ENCODE measurements around the gene WFIKKN2.
"Not testable (repeated sequence)": the region's sequence is repeated elsewhere in the genome, so short reads cannot be mapped to it uniquely, and the experiment has no call there.

The WFIKKN2 gene, protein sequence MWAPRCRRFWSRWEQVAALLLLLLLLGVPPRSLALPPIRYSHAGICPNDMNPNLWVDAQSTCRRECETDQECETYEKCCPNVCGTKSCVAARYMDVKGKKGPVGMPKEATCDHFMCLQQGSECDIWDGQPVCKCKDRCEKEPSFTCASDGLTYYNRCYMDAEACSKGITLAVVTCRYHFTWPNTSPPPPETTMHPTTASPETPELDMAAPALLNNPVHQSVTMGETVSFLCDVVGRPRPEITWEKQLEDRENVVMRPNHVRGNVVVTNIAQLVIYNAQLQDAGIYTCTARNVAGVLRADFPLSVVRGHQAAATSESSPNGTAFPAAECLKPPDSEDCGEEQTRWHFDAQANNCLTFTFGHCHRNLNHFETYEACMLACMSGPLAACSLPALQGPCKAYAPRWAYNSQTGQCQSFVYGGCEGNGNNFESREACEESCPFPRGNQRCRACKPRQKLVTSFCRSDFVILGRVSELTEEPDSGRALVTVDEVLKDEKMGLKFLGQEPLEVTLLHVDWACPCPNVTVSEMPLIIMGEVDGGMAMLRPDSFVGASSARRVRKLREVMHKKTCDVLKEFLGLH

DNA sequence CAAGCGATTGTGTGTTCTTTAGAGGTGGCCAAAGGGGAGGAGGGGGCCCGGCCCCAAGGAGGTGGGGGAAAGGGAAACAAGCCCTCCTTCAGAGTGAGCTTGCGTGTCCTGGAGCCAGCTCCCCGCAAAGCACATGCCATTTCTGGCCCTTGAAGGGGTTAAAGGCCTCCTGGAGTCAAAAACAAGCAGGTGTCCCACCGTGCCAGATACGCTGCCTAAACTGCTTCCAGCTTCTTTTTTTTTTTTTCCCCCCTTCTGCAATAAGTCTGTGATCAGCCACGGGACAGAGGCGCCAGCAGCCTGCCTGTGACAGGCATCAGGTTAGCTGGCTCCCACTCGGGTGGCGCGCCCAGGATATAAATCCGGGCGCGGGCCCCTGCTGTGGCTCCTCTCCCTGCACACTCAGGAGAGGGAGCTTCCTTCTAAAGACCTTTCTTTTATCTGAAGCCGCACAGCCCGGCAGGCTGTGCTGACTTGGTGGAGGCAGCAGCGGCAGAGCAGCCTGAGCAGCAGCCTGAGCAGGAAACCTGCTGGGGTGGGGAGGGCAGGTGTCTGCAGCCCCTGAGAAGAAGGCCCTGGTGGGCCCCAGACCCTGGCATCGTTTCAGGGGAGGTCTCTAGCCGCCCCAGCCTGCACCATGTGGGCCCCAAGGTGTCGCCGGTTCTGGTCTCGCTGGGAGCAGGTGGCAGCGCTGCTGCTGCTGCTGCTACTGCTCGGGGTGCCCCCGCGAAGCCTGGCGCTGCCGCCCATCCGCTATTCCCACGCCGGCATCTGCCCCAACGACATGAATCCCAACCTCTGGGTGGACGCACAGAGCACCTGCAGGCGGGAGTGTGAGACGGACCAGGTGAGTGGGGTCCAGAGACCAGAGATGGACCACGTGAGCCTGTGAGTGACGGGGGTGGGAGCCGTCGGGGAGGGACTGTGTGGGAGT, at the start of gene WFIKKN2:
Gene WFIKKN2, plus strand, starts transcription at position 286 of the 934 bp plus-strand sequence. Its CDS starts 352 bp downstream, at position 638.
- no peak for DNase-seq

DNA sequence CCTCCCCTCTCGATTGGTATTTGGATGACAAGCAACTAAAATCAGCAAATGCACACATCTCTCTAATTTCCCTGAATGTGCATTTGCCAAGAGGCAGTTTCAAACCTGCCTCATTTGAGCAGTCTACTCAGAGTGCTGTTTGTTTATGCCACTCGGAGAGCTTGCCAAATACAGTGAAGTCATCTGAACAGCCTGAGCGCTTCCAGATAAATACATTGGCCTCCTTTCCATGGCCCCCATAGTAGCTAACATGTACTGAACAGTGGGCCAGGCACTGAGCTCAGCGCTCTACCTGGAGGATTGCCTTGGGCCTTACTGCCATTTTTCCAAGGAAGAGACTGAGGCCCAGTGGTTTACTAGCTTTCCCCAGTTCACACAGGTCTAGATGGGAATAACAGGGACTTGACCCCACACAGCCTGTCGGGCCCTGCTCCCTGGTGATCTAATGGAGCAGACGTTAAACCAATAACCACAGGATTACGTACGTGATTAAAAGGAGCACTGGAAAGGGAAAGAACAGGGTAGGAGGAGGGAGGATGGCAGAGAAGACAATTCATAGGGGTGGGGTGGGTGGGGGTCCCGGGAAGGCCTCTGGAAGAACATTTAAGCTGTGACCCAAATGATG, 49.3 kb upstream of the WFIKKN2 start:
- DNase-seq = no peak

DNA sequence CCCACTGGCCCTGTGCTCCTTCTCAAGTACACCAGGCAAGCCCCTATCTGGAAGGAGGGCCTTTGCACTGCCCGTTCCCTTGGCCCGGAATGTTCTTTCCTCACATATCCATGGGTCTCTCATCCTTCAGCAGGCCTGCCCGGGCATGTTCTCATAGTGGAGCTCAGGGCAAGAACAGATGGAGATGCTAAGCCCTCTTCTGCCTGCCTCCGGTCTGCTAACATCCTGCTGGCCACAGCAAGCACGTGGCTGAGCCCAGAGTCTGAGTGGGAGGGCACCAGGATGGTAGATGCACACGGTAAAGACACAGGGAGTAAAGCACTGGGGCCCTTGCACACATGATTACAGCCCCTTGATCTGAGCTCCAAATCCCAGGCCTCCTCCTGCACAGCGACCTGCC, 48.3 kb upstream of the WFIKKN2 start:
- no peak for DNase-seq

DNA sequence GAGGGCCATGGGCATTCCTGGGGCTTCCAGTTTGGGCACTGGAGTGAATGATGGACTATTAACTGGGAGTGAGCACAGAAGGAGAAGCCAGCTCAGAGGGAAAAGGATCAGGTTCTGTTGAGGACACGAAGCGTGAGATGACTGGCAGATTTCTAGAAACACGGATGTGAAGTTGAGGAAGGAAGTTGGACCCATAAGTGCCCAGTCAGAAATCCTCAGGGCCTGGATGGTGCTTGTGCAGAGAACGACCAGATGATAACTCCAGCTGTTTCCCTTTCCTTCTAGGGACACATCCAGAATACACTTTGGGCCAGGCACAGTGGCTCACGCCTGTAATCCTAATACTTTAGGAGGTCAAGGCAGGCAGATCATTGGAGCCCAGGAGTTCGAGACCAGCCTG, 44.8 kb upstream of the WFIKKN2 start:
- no peak for DNase-seq

DNA sequence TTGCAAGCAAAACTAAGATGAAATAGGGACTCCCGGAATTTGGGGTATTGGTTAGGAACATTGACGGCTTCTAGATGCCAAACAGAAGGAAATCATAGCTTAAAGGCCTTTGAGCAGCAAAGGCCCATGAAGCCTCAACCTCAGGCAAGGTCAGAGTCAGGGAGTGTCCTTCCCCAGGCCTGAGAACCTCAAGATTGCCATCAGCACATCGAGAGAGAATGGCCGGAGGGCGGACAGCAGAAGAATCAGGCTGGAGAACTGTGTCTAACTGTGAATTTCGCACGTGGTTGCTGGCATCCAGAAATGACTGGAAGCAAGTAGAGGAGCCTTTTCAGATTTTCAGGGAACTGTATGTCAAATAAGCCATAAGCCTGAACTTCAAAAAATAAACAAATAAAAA, 43.3 kb upstream of the WFIKKN2 start:
- DNase-seq = no peak

DNA sequence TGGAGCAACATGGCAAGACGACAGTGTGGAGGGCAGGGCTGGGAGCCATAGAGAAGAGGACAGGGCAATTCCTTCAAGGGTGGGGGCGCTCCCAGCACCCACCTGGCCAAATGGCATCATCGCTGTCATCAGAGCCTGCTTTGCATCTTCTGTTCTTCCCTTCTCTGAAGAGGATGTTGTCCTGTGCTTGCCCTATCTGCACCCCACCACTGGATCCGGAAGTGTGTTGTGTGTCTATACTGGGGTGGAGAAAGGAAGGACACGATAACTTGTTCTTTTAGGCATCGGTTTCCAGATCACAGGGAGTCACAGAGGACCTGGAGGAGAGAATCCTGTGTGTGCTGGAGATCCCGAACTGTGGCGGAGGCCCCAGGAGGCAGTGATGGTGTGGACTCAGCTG, 42.4 kb upstream of the WFIKKN2 start:
- DNase-seq = no peak

DNA sequence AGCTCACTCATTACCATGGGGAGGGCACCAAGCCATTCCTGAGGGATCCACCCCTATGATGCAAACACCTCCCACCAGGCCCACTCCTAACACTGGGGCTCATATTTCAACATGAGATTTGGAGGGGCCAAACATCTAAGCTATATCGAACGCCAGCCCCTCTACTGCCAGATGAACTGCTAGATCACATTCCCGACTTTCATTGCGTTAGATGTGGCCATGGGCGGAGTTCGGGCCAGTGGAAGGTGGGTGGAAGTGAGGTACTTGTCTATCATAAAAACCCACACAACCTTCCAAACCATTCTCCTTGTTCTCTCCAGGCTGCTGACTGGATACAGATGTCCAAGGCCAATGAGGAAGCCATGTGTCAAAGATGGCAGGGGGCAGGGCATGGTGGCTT, 41.0 kb upstream of the WFIKKN2 start:
- no peak for DNase-seq

DNA sequence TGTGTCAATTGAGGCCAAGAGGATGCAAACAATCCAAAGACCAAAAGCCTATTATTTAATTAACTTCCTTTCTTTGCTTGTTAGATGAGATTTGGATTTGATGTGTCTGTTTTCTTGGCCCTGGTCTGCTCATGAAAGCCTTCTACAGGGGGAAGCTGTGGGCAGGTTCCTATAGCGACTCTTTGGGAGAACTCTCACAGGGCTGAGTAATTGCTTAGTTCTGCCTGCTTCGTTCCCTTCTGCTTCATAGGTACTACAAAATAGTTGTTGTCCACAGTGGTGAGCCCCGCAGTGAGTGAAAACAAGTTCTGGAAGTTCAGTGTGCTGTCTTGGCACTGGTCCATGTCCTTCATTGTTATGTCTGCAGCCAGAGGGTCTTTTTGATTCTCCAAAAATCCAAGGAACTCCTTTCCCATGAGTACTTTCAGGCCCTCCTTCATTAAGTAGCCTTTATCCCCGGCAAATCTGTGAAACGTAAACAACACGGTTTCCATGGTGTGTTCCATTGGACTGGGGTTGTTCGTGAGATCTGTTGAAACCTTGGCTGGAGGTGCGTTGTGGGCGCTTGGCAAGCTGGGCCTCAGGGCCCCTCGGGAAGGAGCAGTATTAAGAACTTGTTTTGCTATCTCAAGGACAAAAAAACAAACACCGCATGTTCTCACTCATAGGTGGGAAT, 38.1 kb upstream of the WFIKKN2 start:
- no peak for DNase-seq

DNA sequence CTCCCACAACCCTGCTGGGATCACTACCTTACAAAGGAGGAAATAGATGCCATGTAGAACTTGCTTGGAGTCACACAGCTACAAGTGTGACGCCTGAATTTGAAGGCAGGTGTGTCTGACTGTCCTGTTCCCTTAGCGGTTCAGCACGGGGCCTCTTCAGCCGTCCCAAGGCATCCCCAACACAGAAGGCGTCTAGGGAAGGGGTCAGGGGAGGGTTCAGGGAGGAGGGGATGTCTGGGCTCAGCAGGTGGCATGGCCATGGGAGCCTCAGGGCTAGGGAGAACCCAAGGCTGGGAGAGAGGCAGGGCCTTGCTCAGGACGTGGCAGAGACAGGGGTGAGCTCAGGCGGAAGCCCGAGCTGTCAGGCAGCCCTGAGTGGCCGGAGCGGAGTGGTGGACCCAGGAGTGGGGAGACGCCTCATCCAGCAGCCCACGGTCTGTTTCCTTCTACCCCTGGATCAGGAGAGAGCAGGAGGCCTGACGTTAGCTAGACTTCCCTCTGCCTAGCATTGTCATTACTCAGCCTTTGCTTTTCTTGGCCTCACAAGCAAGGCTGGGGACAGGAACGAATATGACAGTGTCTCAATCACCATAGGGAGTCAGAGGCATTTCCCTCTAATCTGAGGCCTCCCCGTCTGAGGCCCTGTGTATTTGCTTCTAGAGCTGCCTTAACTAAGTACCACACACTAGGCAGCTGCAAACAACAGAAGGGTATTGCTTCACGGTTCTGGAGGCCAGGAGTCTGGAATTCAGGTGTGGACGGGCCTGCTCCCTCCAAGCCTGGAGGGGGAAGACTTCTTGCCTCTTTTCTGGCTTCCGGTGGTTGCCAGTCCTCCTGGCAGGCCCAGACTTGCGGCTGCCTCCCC, 36.7 kb upstream of the WFIKKN2 start:
- no peak for DNase-seq

DNA sequence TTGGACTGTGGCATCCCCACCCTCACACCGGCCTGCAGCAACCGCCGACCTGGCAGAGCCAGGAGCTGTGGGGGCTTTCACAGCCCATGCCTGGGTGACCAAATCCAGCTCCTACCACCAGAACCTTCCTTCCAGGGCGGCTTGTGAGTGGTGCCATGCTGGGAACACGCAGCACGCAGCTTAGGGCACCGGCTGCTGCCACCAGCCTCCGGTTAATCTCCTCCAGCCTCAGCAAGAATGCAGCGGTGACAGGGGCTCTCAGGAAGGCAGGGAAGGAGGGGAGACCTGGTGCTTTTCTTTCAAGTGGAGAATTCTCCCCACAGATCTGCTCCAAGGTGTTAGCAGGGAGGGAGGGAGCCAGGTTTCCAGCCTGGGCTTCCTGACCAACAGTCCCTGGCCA, 35.8 kb upstream of the WFIKKN2 start:
- no peak for DNase-seq

DNA sequence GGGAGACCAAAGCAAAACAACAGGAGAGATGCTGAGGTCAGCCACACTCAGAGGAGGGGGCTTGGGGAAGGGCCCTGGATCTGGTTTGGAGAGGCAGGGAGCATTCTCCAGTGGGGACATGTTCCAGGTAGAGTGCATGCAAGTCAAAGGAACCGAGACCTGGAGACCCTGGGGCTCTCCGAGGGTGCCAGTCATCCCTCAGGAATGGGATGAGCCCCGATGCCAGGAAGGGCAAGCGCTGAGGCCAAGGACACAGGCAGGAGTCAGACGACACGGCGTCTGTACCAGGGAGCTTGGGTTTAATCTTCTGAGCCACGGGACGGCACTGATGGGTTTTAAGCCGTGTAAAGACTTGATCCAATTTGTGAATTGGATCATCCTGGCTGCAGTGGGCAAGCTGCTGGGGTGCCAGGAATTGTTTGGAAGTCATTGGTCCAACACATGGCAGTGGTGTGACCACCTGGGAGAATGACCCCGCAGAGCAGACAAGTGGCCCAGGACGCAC, 35.1 kb upstream of the WFIKKN2 start:
- DNase-seq = no peak

DNA sequence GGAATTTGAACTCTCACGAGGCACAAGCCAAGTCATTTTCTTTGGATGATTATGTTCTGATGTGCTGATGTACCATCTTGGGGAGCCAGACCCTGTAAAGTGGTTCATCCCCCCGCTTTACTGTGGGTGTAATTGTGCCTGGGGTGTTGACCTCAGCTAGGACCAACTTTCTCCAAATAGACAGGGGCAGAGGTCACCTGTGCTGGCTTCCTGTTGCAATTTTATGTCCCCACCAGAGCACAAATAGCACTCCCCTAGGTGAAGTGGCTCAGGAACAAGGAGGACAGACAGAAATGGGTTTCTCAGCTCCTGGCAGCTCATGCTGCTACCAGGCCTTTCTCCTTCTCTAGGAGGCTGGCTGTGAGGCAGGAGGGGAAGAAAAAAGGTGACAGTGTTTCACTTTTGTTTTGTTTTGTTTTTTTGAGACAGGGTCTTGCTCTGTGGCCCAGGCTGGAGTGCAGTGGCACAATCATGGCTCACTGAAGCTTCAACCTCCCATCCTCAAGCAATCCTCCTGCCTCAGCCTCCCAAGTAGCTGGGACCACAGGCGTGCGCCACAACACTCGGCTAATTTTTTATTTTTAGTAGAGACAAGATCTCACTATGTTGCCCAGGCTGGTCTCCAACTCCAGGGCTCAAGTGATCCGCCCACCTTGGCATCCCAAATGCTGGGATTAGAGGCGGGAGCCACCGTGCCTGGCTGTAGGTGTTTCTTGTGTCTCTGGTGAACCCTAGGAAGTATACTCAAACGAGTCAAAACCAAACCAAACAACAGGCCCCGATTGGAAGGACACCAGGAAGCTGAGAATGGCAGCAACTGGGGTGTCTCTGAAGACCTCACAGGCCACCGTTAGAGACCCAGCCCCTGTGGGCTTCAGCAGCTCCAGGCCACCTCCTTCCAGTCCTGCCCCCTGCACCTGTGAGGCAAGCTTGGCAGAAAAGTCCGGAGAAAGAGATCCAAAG, 32.5 kb upstream of the WFIKKN2 start:
- no peak for DNase-seq

DNA sequence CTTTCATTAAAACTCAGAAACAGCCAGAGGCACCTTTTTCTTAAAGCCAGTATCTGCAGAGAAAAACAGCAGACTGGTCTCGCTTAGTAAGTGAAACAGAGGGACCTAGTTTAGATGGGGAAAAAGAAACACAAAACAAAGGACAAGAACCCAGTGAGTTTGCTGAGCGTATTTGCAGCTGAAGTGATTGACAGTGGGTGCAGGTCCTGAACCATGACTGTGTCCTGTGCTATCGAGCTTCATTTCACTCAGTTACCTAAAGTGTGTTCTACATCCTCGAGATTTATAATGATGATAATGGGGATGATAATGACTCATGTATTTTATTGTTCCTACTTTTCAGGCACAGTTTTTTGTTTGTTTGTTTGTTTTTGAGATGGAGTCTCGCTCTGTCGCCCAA, 31.7 kb upstream of the WFIKKN2 start:
- DNase-seq = no peak

DNA sequence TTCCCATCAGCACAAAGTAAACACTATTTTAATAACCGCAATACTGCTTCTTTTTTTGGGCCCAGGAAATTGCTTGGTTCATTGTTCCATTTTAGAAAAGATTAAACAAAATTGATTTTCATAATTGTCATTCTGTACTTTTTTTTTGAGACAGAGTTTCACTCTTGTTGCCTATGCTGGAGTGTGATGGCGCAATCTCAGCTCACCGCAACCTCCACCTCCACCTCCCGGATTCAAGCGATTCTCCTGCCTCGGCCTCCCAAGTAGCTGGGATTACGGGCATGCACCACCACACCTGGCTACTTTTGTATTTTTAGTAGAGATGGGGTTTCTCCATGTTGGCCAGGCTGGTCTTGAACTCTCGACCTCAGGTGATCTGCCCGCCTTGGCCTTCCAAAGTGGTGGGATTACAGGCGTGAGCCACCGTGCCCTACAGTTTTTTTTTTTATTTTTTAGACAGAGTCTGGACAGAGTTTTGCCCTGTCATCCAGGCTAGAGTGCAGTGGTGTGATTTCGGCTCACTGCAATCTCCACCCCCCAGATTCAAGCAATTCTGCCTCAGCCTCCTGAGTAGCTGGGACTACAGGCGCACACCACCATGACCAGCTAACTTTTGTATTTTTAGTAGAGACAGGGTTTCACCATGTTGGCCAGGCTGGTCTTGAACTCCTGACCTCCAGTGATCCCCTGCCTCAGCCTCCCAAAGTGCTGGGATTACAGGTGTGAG, 30.5 kb upstream of the WFIKKN2 start:
- not testable (repeated sequence) for DNase-seq

DNA sequence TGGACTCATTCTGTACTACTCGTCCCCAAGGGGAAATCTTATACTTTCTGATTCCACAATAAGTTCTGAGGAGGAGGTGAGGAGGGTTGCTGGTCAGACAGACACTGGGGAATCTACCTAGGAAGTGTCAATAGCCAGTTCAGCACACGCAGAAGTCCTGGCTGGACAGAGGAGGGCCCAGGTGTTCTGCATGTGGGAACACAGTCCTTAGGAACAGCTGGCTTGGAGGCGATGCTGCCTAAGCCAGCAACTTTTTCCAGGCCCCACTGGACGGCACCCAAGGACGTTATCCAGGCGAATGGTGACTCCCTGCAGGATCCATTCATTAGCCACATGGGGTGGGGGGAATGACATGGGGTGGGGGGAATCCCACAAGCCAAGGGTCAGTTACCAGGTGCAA, 29.9 kb upstream of the WFIKKN2 start:
- DNase-seq = no peak

DNA sequence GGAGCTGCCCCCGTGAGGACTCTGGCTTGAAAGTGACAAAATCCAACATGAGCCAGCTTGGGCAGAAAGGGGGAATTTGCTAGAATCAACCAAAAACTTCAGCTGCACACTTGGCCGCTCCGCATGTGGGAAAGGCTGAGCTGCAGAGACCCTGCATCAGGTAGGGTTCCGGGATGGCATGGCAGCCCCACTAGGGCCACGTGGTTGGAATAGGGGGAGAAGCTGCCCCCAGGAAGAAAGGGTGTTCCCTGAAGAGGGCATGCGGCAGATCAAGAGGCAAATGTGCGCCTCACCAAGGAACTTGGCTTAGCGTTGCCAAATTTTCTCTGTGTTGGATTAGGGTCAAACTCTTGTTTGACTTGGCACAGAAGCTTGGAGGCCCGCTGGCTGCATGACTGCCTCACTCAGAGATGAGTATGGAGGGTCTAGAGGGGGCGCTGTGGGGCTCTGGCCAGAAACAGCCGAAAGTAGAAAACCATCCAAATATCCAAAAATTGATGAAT, 29.2 kb upstream of the WFIKKN2 start:
- DNase-seq = no peak

DNA sequence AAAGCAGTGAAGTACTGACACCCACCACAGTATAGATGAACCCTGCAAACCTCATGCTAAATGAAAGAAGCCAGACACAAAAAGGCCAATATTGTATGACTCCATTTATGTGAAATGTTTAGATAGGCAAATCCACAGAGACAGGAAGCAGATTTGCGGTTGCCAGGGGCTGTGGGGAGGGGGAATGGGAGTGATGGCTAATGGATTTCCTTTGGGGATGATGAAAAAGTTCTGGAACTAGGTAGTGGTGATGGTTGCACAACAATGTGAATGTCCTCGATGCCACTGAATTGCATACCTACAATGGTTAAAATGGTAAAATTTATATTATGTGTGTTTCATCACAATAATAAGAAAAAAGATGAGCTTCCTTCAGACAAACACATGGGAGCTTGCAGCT, 28.4 kb upstream of the WFIKKN2 start:
- no peak for DNase-seq

DNA sequence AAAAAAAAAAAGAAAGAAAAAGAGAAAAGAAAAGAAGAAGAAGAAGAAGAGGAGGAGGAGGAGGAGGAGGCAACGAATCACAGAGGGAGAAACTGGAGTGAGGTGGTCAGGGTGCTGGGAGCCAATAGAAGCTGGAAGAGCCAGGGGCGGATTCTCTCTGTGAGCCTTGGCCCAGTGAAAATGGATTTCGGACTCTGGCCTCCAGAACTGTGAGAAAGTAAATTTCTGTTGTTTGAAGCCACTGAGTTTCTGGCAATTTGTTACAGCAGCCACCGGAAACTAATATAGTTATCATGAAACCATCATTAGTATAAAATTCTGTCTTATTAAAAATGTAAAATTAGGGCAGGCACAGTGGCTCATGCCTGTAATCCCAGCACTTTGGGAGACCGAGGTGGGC, 27.7 kb upstream of the WFIKKN2 start:
- no peak for DNase-seq

DNA sequence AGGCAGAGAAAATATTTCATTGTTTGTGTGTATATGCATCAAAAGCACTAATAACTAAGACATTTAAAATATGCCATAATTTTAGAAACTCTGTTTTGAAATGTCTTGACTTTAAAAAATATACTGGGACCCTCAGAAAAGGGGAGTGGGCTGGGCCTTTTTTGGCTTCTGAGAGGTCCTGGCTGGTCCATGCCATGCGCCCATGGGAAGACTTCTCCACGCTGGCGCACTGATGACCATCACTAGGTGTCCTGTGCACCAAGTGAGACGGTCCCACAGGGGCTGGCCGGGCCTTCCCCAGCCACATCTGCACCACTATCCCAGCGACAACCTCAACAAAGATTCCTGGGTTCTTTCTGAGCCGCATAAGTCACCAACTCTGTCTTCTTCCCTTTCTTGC, 27.0 kb upstream of the WFIKKN2 start:
- DNase-seq = no peak
